ENCODE measurements around the gene SELENOO.

GRCh38 chr22:50151571-50152537, 49.0 kb upstream of the SELENOO start:
- no peak for TF ChIP-seq CTCF (conservative IDR thresholded peaks at IDR 0.05; ENCODE audit: low read depth, low read length)
- no peak for TF ChIP-seq EZH2 (IDR thresholded peaks at IDR 0.05; ENCODE audit: low read length, unreplicated experiment)
- no peak for TF ChIP-seq EZH2phosphoT487 (IDR thresholded peaks at IDR 0.05; ENCODE audit: borderline replicate concordance, low read length)

All from PC-3 (cell line).